NCI-H82 (cell line): Measurements from ENCODE around the gene LXN.
"Not testable (repeated sequence)": the region's sequence is repeated elsewhere in the genome, so short reads cannot be mapped to it uniquely, and the experiment has no call there.

Experiments used
- DNase-seq: peaks from one replicate; lab custom pipeline; 2025; lab: John Stamatoyannopoulos, UW

Gene LXN

GRCh38 chr3:158672215-158673176 is at the start of gene LXN:
TSS of gene LXN (minus strand) at chr3:158672648. CDS start at chr3:158672478, 170 bp downstream.
- peak; percentile 35 for DNase-seq

- no peak for DNase-seq
These were observed 49.7 kb upstream of the LXN start for GRCh38 chr3:158722108-158722507.

GRCh38 chr3:158718490-158719170 is 46.2 kb upstream of the LXN start:
- peak; percentile 32 for DNase-seq

GRCh38 chr3:158717576-158717975 is 45.1 kb upstream of the LXN start:
- no peak for DNase-seq

GRCh38 chr3:158713094-158713499 is 40.6 kb upstream of the LXN start:
- no peak for DNase-seq

- no peak for DNase-seq
These were observed 40.0 kb upstream of the LXN start for GRCh38 chr3:158712443-158712842.

GRCh38 chr3:158711886-158712285 is 39.4 kb upstream of the LXN start:
- DNase-seq: no peak

- DNase-seq: no peak
These were observed 38.2 kb upstream of the LXN start for GRCh38 chr3:158710601-158711000.

GRCh38 chr3:158709666-158710083 is 37.2 kb upstream of the LXN start:
- peak; percentile 20 for DNase-seq

- no peak for DNase-seq
These were observed 31.1 kb upstream of the LXN start for GRCh38 chr3:158703566-158703965.

- DNase-seq: no peak
These were observed 30.5 kb upstream of the LXN start for GRCh38 chr3:158702815-158703481.

GRCh38 chr3:158701420-158702065 is 29.1 kb upstream of the LXN start:
- DNase-seq: no peak

GRCh38 chr3:158700559-158700958 is 28.1 kb upstream of the LXN start:
- no peak for DNase-seq

GRCh38 chr3:158696618-158697017 is 24.2 kb upstream of the LXN start:
- DNase-seq: no peak

- not testable (repeated sequence) for DNase-seq
These were observed 21.5 kb upstream of the LXN start for GRCh38 chr3:158693866-158694456.

GRCh38 chr3:158685159-158685558 is 12.7 kb upstream of the LXN start:
- no peak for DNase-seq

- DNase-seq: no peak
These were observed 10.9 kb upstream of the LXN start for GRCh38 chr3:158683230-158683962.

GRCh38 chr3:158680861-158681260 is 8.4 kb upstream of the LXN start:
- no peak for DNase-seq

- DNase-seq: no peak
These were observed 7.1 kb upstream of the LXN start for GRCh38 chr3:158679547-158680000.

- no peak for DNase-seq
These were observed 6.2 kb upstream of the LXN start for GRCh38 chr3:158678687-158679086.

GRCh38 chr3:158671821-158672214 is 630 bp downstream of the LXN start:
- DNase-seq: no peak
